HG02973 (cell line): ENCODE measurements around the gene METTL8.
"Not testable (repeated sequence)": the region's sequence is repeated elsewhere in the genome, so short reads cannot be mapped to it uniquely, and the experiment has no call there.

Source experiments
- ATAC-seq: cut with Tn5 transposase; IDR thresholded peaks from one replicate; pipeline ENCODE4 v1.9.1; 2021; ENCODE audit warnings: moderate library complexity; ENCODE audit not compliant: unreplicated experiment

The METTL8 gene

GRCh38 chr2:171402906-171403580 lies 30.7 kb downstream of the METTL8 start:
- no peak for ATAC-seq

- ATAC-seq = no peak
Measured at GRCh38 chr2:171401947-171402346, 31.8 kb downstream of the METTL8 start.

GRCh38 chr2:171400395-171400794 lies 33.4 kb downstream of the METTL8 start:
- ATAC-seq = no peak

GRCh38 chr2:171399292-171399691 lies 34.5 kb downstream of the METTL8 start:
- no peak for ATAC-seq

- no peak for ATAC-seq
Measured at GRCh38 chr2:171394164-171394740, 39.5 kb downstream of the METTL8 start.

GRCh38 chr2:171393487-171393886 lies 40.3 kb downstream of the METTL8 start:
- ATAC-seq = no peak

GRCh38 chr2:171391532-171391931 lies 42.3 kb downstream of the METTL8 start:
- no peak for ATAC-seq

GRCh38 chr2:171390941-171391516 lies 42.8 kb downstream of the METTL8 start:
- no peak for ATAC-seq

- no peak for ATAC-seq
Measured at GRCh38 chr2:171389780-171390179, 44.0 kb downstream of the METTL8 start.

GRCh38 chr2:171389325-171389724 lies 44.5 kb downstream of the METTL8 start:
- no peak for ATAC-seq

GRCh38 chr2:171387052-171387451 lies 46.7 kb downstream of the METTL8 start:
- no peak for ATAC-seq

GRCh38 chr2:171386627-171387026 lies 47.2 kb downstream of the METTL8 start:
- no peak for ATAC-seq

- no peak for ATAC-seq
Measured at GRCh38 chr2:171383134-171383533, 50.7 kb downstream of the METTL8 start.

GRCh38 chr2:171382175-171382574 lies 51.6 kb downstream of the METTL8 start:
- not testable (repeated sequence) for ATAC-seq

GRCh38 chr2:171377852-171378251 lies 55.9 kb downstream of the METTL8 start:
- ATAC-seq = not testable (repeated sequence)

- no peak for ATAC-seq
Measured at GRCh38 chr2:171367692-171368091, 66.1 kb downstream of the METTL8 start.

GRCh38 chr2:171365778-171366177 lies 68.0 kb downstream of the METTL8 start:
- ATAC-seq = no peak

- ATAC-seq = no peak
Measured at GRCh38 chr2:171365232-171365631, 68.6 kb downstream of the METTL8 start.

GRCh38 chr2:171362396-171362795 lies 71.4 kb downstream of the METTL8 start:
- no peak for ATAC-seq

- no peak for ATAC-seq
Measured at GRCh38 chr2:171360905-171361304, 72.9 kb downstream of the METTL8 start.

GRCh38 chr2:171353746-171354145 lies 80.0 kb downstream of the METTL8 start:
- ATAC-seq = not testable (repeated sequence)

- no peak for ATAC-seq
Measured at GRCh38 chr2:171348056-171348455, 85.7 kb downstream of the METTL8 start.
